ENCODE results near the gene PLA2G2F. TPM values are rescaled to one million over a fixed set of nuclear protein-coding genes. Genes with fewer than 3 reads are reported as not detected.

The PLA2G2F gene
- total RNA-seq, 4 donors from 2014 or later: not detected

DNA sequence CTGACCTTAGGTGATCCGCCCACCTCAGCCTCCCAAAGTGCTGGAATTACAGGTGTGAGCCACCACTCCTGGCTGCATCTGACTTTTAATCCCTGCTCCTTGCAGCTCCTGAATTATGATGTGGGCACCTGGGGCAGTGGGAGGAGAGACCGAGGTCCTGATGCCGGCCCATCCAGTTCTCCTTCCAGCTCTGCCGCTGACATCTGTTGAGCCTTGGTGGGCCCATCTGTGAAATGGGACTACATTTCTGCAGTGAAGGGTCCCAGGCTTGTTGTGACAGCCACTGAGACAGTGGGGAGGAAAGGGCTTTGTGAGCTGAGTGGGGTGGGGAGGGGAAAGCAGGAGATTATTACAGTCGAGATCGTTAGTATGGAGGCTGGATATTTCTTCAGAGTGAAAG, 11.8 kb downstream of the PLA2G2F start:
- Histone ChIP-seq H3K4me3 (replicated peaks in 1 of 3) (no peak overlapping the region), H3K36me3 (no peaks in the 10 kb centered on the region), H3K27me3 (no peaks in the 10 kb centered on the region), H3K27ac (no peak overlapping the region), H3K4me1 (peaks cover 4 to 10% of the 10 kb centered on the region in 2 donors), H3K9me3 (no peaks in the 10 kb centered on the region)
- WGBS, 2 donors: 83 to 85% methylated on average over 6 of the region's 6 CpGs
- intact Hi-C loops (cut with DNase I): loop anchor here (5.0 kb wide), 1 partner anchor 234 kb away; no protein-coding TSS in a partner anchor
- DNase-seq: no peak
- TF ChIP-seq, protein P1, sequence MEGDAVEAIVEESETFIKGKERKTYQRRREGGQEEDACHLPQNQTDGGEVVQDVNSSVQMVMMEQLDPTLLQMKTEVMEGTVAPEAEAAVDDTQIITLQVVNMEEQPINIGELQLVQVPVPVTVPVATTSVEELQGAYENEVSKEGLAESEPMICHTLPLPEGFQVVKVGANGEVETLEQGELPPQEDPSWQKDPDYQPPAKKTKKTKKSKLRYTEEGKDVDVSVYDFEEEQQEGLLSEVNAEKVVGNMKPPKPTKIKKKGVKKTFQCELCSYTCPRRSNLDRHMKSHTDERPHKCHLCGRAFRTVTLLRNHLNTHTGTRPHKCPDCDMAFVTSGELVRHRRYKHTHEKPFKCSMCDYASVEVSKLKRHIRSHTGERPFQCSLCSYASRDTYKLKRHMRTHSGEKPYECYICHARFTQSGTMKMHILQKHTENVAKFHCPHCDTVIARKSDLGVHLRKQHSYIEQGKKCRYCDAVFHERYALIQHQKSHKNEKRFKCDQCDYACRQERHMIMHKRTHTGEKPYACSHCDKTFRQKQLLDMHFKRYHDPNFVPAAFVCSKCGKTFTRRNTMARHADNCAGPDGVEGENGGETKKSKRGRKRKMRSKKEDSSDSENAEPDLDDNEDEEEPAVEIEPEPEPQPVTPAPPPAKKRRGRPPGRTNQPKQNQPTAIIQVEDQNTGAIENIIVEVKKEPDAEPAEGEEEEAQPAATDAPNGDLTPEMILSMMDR (IDR thresholded peaks at IDR 0.05): no peak
- no peak for TF ChIP-seq POLR2A (IDR thresholded peaks at IDR 0.05)

DNA sequence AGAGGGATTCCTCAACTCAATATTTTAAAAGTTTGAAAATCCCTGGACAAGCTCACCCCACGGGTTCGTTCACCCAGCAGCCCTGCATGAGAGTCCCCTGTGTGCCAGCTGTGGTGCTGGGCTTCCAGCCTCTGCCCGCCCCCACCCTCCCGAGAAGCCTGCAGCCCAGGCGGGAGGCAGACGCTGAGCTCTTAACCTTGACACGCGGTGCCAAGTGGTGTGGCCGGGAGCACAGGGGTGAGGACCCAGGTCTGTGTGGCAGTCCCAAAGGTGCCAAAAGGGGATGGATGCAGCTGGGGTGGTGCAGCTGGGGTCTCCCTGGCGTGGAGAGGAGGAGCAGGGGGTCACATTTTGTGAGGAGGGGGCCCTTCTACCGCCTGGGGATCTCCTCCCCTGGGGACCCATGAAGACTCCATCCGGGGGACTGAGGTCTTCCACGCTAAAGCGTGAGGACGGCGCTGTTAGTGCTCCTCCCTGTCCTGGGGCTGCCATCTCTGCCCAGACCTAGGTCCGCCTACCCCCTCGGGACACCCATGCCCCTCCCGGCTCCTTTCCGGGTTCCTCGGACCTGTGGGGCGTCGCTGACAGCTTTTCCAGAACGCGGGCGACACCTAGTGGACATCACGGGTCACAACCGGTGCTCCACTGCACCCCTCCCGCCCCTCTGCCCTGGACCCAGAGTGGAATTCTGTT, 12.9 kb downstream of the PLA2G2F start:
- Histone ChIP-seq H3K4me3 (replicated peaks in 1 of 3) (peak overlapping the region in 1 of 3 donors; percentile 35), H3K27me3 (no peaks in the 10 kb centered on the region), H3K27ac (no peak overlapping the region), H3K4me1 (peaks cover 4 to 10% of the 10 kb centered on the region in 2 donors), H3K36me3 (no peaks in the 10 kb centered on the region), H3K9me3 (no peaks in the 10 kb centered on the region)
- WGBS, 2 donors: 5 to 13% methylated on average over 4 to 9 of the region's 29 CpGs
- DNase-seq: peak; percentile 80 to 86
- intact Hi-C loops (cut with DNase I): loop anchor here (5.0 kb wide), 1 partner anchor 235 kb away; no protein-coding TSS in a partner anchor
- TF ChIP-seq, protein P1 (IDR thresholded peaks at IDR 0.05): peak; percentile 72 to 91 (median 90)
- no peak for TF ChIP-seq POLR2A (IDR thresholded peaks at IDR 0.05)

DNA sequence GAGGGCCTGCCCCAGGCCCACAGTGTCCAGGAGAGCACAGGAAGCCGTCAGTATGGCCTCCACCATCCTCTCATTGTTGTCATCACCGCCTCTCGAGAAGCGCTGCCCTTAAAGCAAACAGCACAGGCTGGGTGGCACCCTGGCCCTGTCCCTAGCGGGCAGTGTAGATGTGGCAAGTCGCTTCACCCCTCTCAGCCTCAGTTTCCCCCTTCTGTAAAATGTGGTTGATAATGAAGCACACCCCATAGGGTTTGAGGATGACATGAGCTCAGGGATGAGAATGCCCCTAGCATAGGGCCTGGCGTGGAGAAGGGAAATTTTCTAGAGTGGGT, 13.4 kb downstream of the PLA2G2F start:
- TF ChIP-seq POLR2A (IDR thresholded peaks at IDR 0.05): no peak
- TF ChIP-seq, protein P1 (IDR thresholded peaks at IDR 0.05): no peak
- no peaks in the 10 kb centered on the region for H3K27me3 ChIP-seq
- H3K27ac ChIP-seq: no peak overlapping the region
- H3K4me1 ChIP-seq: peaks cover 4 to 10% of the 10 kb centered on the region in 2 donors
- WGBS, 2 donors: 50 to 61% methylated on average over 6 to 7 of the region's 7 CpGs
- no peak overlapping the region for H3K4me3 ChIP-seq (replicated peaks in 1 of 3)
- no peak for DNase-seq
- intact Hi-C loops (cut with DNase I): loop anchor here (5.0 kb wide), 1 partner anchor 235 kb away; no protein-coding TSS in a partner anchor
- H3K9me3 ChIP-seq: no peaks in the 10 kb centered on the region
- H3K36me3 ChIP-seq: no peaks in the 10 kb centered on the region

GRCh38 chr1:20153000-20153418, 13.9 kb downstream of the PLA2G2F start:
- intact Hi-C loops (cut with DNase I): loop anchor here (5.0 kb wide), 1 partner anchor 236 kb away; no protein-coding TSS in a partner anchor
- no peaks in the 10 kb centered on the region for H3K9me3 ChIP-seq
- H3K36me3 ChIP-seq: no peaks in the 10 kb centered on the region
- H3K27ac ChIP-seq: no peak overlapping the region
- DNase-seq: no peak
- 54 to 73% methylated on average over 6 of the region's 6 CpGs for WGBS, 2 donors
- H3K27me3 ChIP-seq: no peaks in the 10 kb centered on the region
- peaks cover 4 to 10% of the 10 kb centered on the region in 2 donors for H3K4me1 ChIP-seq
- TF ChIP-seq, protein P1 (IDR thresholded peaks at IDR 0.05): no peak
- TF ChIP-seq POLR2A (IDR thresholded peaks at IDR 0.05): no peak
- no peak overlapping the region for H3K4me3 ChIP-seq (replicated peaks in 1 of 3)

- WGBS, 2 donors: 85 to 89% methylated on average over 12 to 17 of the region's 18 CpGs
- peaks cover 4 to 10% of the 10 kb centered on the region in 2 donors for H3K4me1 ChIP-seq
- no peak for DNase-seq
- no peaks in the 10 kb centered on the region for H3K36me3 ChIP-seq
- H3K27ac ChIP-seq: no peak overlapping the region
- H3K27me3 ChIP-seq: no peaks in the 10 kb centered on the region
- intact Hi-C loops (cut with DNase I): loop anchor here (5.0 kb wide), 1 partner anchor 237 kb away; no protein-coding TSS in a partner anchor
- H3K9me3 ChIP-seq: no peaks in the 10 kb centered on the region
- no peak for TF ChIP-seq POLR2A (IDR thresholded peaks at IDR 0.05)
- TF ChIP-seq, protein P1 (IDR thresholded peaks at IDR 0.05): no peak
- no peak overlapping the region for H3K4me3 ChIP-seq (replicated peaks in 1 of 3)
These were observed 15.2 kb downstream of the PLA2G2F start for GRCh38 chr1:20154301-20154831.
